Left ventricle myocardium superior (tissue), 1 donor: ENCODE results near the gene TARP. TPM values are rescaled to one million over a fixed set of nuclear protein-coding genes. Genes with fewer than 3 reads are reported as not detected.

Experiments
- ATAC-seq: fragments of 200-7000 bp; cut with Tn5 transposase; one replicate; pipeline ENCODE4 v1.9.1; 2020; ENCODE audit warnings: mild to moderate bottlenecking, moderate library complexity
- DNase-seq: peaks from one replicate; pipeline ENCODE4 v3.0.0-alpha.2; 2020
- intact Hi-C: fragments of 100-400 bp; cut with micrococcal nuclease; formaldehyde crosslinking; loops from one replicate; pipeline ENCODE4 v1.11.0; 2022
- total RNA-seq: library from RNA; stranded (reverse); fragmentation: NEBNext Ultra II Directional; extraction: Animal tissue kit (Norgen Biotek cat#: 25700); gene quantifications from one replicate; pipeline ENCODE4 v1.2.1, GENCODE V29; 2021
- donor health status: DM: no; HTN: yes; CAD: no; lungs with severe emphysema.

TARP gene

GRCh38 chr7:38229884-38230642, 43.4 kb downstream of the TARP start:
- DNase-seq (no peak), ATAC-seq (no peak)
- intact Hi-C loops = no loop called here

- DNase-seq (no peak), ATAC-seq (no peak)
- intact Hi-C loops = no loop called here
Measured at GRCh38 chr7:38229386-38229785, 44.0 kb downstream of the TARP start.

GRCh38 chr7:38224392-38224791, 49.0 kb downstream of the TARP start:
- no peak for DNase-seq
- ATAC-seq = no peak
- intact Hi-C loops = loop anchor here (5.0 kb wide), 2 partner anchors 117 to 322 kb away; no protein-coding TSS in a partner anchor

GRCh38 chr7:38223306-38223705, 50.1 kb downstream of the TARP start:
- intact Hi-C loops = loop anchor here (5.0 kb wide), 2 partner anchors 116 to 321 kb away; no protein-coding TSS in a partner anchor
- DNase-seq (no peak), ATAC-seq (no peak)

- ATAC-seq (peak; percentile 85), DNase-seq (no peak)
- intact Hi-C loops = loop anchor here (5.0 kb wide), 2 partner anchors 115 to 320 kb away; no protein-coding TSS in a partner anchor
Measured at GRCh38 chr7:38222481-38223096, 50.8 kb downstream of the TARP start.

- ATAC-seq = no peak
- DNase-seq = no peak
- intact Hi-C loops = loop anchor here (5.0 kb wide), 2 partner anchors 113 to 318 kb away; no protein-coding TSS in a partner anchor
Measured at GRCh38 chr7:38220452-38220851, 53.0 kb downstream of the TARP start.

GRCh38 chr7:38217672-38218071, 55.8 kb downstream of the TARP start:
- intact Hi-C loops = loop anchor here (5.0 kb wide), 1 partner anchor 35 kb away; no protein-coding TSS in a partner anchor
- ATAC-seq (no peak), DNase-seq (no peak)

- DNase-seq (peak; percentile 77), ATAC-seq (peak; percentile 92)
- intact Hi-C loops = loop anchor here (5.0 kb wide), 1 partner anchor 34 kb away; no protein-coding TSS in a partner anchor
Measured at GRCh38 chr7:38215735-38216670, 57.4 kb downstream of the TARP start.

- ATAC-seq (no peak), DNase-seq (no peak)
- intact Hi-C loops = loop anchor here (5.0 kb wide), 1 partner anchor 33 kb away; no protein-coding TSS in a partner anchor
Measured at GRCh38 chr7:38215115-38215514, 58.3 kb downstream of the TARP start.

GRCh38 chr7:38211940-38212339, 61.5 kb downstream of the TARP start:
- intact Hi-C loops = no loop called here
- peak; percentile 43 for DNase-seq
- peak; percentile 62 for ATAC-seq

- intact Hi-C loops = no loop called here
- ATAC-seq (no peak), DNase-seq (no peak)
Measured at GRCh38 chr7:38211486-38211885, 62.0 kb downstream of the TARP start.

Other genes with a start within 250 kb of the TARP start
- 22.5 TPM for gene STARD3NL, start 95.4 kb downstream of the TARP start, total RNA-seq